ENCODE data around the gene BNIP1.

Gene BNIP1

GRCh38 chr5:173159256-173159655 is 14.9 kb downstream of the BNIP1 start:
- H3K4me2 ChIP-seq (ENCODE audit: low read depth, low read length, poor library complexity, severe bottlenecking) = no peak overlapping the region
- H3K36me3 ChIP-seq (ENCODE audit: insufficient read depth, low read length) = peaks cover 5% of the 10 kb centered on the region; the same call in 1 of the 2 replicates
- H3K79me2 ChIP-seq (ENCODE audit: insufficient read depth, low read length) = no peaks in the 10 kb centered on the region
- no peak overlapping the region for H2AFZ ChIP-seq (ENCODE audit: low read length)
- no peaks in the 10 kb centered on the region for H3K4me1 ChIP-seq (ENCODE audit: insufficient read depth, low read length, poor library complexity, severe bottlenecking)
- no peaks in the 10 kb centered on the region for H3K9me3 ChIP-seq (ENCODE audit: insufficient read depth, low read depth, low read length)
- H3K27me3 ChIP-seq (ENCODE audit: insufficient read depth, low read length, poor library complexity, severe bottlenecking) = no peaks in the 10 kb centered on the region
- no peaks in the 10 kb centered on the region for H3K9me2 ChIP-seq (replicated peaks; ENCODE audit: low read depth, low read length)
- no peak for TF ChIP-seq CTCF (conservative IDR thresholded peaks at IDR 0.05; ENCODE audit: low read length)
- no peak for TF ChIP-seq EZH2phosphoT487 (IDR thresholded peaks at IDR 0.05; ENCODE audit: borderline replicate concordance)
- H4K20me1 ChIP-seq (ENCODE audit: insufficient read depth, low read length, poor library complexity, severe bottlenecking) = no peaks in the 10 kb centered on the region
- no peak overlapping the region for H3K9ac ChIP-seq (ENCODE audit: low read depth, low read length, poor library complexity, severe bottlenecking)
- no peak overlapping the region for H3K4me3 ChIP-seq (ENCODE audit: low read length, poor library complexity, severe bottlenecking)
- no peaks in the 10 kb centered on the region for H3F3A ChIP-seq (ENCODE audit: low read depth)

- no peak overlapping the region for H3K9ac ChIP-seq (ENCODE audit: low read depth, low read length, poor library complexity, severe bottlenecking)
- H3K4me2 ChIP-seq (ENCODE audit: low read depth, low read length, poor library complexity, severe bottlenecking) = no peak overlapping the region
- no peak overlapping the region for H3K4me3 ChIP-seq (ENCODE audit: low read length, poor library complexity, severe bottlenecking)
- no peaks in the 10 kb centered on the region for H4K20me1 ChIP-seq (ENCODE audit: insufficient read depth, low read length, poor library complexity, severe bottlenecking)
- no peak for TF ChIP-seq EZH2phosphoT487 (IDR thresholded peaks at IDR 0.05; ENCODE audit: borderline replicate concordance)
- H3K4me1 ChIP-seq (ENCODE audit: insufficient read depth, low read length, poor library complexity, severe bottlenecking) = no peaks in the 10 kb centered on the region
- H3K9me3 ChIP-seq (ENCODE audit: insufficient read depth, low read depth, low read length) = no peaks in the 10 kb centered on the region
- no peak overlapping the region for H2AFZ ChIP-seq (ENCODE audit: low read length)
- no peaks in the 10 kb centered on the region for H3F3A ChIP-seq (ENCODE audit: low read depth)
- H3K9me2 ChIP-seq (replicated peaks; ENCODE audit: low read depth, low read length) = no peaks in the 10 kb centered on the region
- H3K36me3 ChIP-seq (ENCODE audit: insufficient read depth, low read length) = peaks cover 5% of the 10 kb centered on the region; the same call in 1 of the 2 replicates
- no peaks in the 10 kb centered on the region for H3K27me3 ChIP-seq (ENCODE audit: insufficient read depth, low read length, poor library complexity, severe bottlenecking)
- H3K79me2 ChIP-seq (ENCODE audit: insufficient read depth, low read length) = no peaks in the 10 kb centered on the region
Measured at GRCh38 chr5:173161148-173161547, 16.8 kb downstream of the BNIP1 start.

GRCh38 chr5:173163219-173163618 is 18.9 kb downstream of the BNIP1 start:
- no peak overlapping the region for H3K4me3 ChIP-seq (ENCODE audit: low read length, poor library complexity, severe bottlenecking)
- H3K36me3 ChIP-seq (ENCODE audit: insufficient read depth, low read length) = peaks cover 5% of the 10 kb centered on the region; the same call in 1 of the 2 replicates

More at GRCh38 chr5:173163219-173163618, 18.9 kb downstream of the BNIP1 start:
- H3F3A ChIP-seq (ENCODE audit: low read depth) = no peaks in the 10 kb centered on the region
- no peak overlapping the region for H3K9ac ChIP-seq (ENCODE audit: low read depth, low read length, poor library complexity, severe bottlenecking)
- H3K9me2 ChIP-seq (replicated peaks; ENCODE audit: low read depth, low read length) = no peaks in the 10 kb centered on the region
- no peaks in the 10 kb centered on the region for H3K4me1 ChIP-seq (ENCODE audit: insufficient read depth, low read length, poor library complexity, severe bottlenecking)
- no peaks in the 10 kb centered on the region for H4K20me1 ChIP-seq (ENCODE audit: insufficient read depth, low read length, poor library complexity, severe bottlenecking)
- H3K79me2 ChIP-seq (ENCODE audit: insufficient read depth, low read length) = no peaks in the 10 kb centered on the region
- no peak overlapping the region for H2AFZ ChIP-seq (ENCODE audit: low read length)
- TF ChIP-seq CTCF (conservative IDR thresholded peaks at IDR 0.05; ENCODE audit: low read length) = no peak
- TF ChIP-seq EZH2phosphoT487 (IDR thresholded peaks at IDR 0.05; ENCODE audit: borderline replicate concordance) = no peak
- no peaks in the 10 kb centered on the region for H3K27me3 ChIP-seq (ENCODE audit: insufficient read depth, low read length, poor library complexity, severe bottlenecking)
- no peaks in the 10 kb centered on the region for H3K9me3 ChIP-seq (ENCODE audit: insufficient read depth, low read depth, low read length)
- no peak overlapping the region for H3K4me2 ChIP-seq (ENCODE audit: low read depth, low read length, poor library complexity, severe bottlenecking)
